SK-MEL-5 (cell line): Measurements from ENCODE around the gene FANCC. TPM values are rescaled to one million over a fixed set of nuclear protein-coding genes. Genes with fewer than 3 reads are reported as not detected.

ENCODE experiments used
- DNase-seq: peaks from one replicate; pipeline ENCODE4 v3.0.0-alpha.2; 2016; ENCODE audit warnings: low read depth, low spot score
- in situ Hi-C: cut with HindIII; loops from 2 replicates; pipeline ENCODE4 v1.10.0; 2016; ENCODE audit warnings: low sequenced_read_pairs, high pct_unique_total_duplicates, low pct_unique_long_range_greater_than_20kb
- small RNA-seq, 2 experiments: library from RNA; depleted of rRNA; stranded (forward); fragments of <200 nt; gene quantifications; one replicate each; pipeline ENCODE3, GENCODE V24; 2014
- total RNA-seq: library from RNA; depleted of rRNA; stranded (reverse); fragments of >200 nt; shearing (Covaris generic); gene quantifications from 2 replicates; pipeline ENCODE4 v1.2.3, GENCODE V29; 2014; rRNA removed

The FANCC gene
- total RNA-seq, 1 experiment from 2014 or later: 4.6 TPM

GRCh38 chr9:95065224-95065623, 252.3 kb downstream of the FANCC start:
- no peak for DNase-seq
- in situ Hi-C loops: no loop called here

DNA sequence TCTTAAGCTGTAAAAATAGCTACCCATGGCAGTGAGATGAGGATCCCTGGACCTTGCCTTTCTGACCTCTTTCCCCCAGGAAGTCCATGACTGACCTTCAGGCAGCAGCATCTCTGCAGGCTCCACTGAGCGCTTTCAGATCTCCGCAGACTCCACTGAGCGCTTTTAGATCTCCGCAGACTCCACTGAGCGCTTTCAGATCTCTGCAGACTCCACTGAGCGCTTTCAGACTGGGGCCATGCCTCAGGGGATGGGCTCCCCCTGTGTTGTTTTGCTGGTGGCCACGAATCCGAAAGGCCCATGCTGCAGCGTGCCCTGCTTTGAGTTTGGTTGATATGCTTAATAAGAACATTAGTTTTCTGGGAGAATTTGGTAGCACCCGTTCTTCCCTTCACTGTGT, 254.2 kb downstream of the FANCC start:
- DNase-seq: no peak
- in situ Hi-C loops: no loop called here

GRCh38 chr9:95062596-95063065, 254.9 kb downstream of the FANCC start:
- in situ Hi-C loops: no loop called here
- no peak for DNase-seq

- in situ Hi-C loops: no loop called here
- no peak for DNase-seq
Measured at GRCh38 chr9:95061916-95062595, 255.5 kb downstream of the FANCC start.

DNA sequence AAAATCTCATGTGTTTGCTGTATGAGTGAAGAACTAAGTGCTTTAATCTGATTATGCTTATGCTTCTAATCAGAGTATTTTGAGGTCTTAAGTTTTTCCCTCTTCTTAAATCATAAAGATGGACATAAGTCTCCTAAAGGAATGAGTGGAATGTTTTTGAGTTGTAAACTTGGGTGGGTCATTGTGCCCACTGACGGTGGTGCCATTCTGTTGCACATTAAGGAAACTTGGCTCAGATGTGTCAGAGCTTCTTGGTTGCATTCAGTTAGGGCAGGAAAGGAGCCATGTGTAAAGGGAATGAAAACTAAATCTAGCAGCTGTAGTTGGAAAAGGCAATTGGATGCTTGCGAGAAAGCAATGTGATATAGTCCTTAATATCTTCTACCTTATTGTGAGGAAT, 256.6 kb downstream of the FANCC start:
- DNase-seq: no peak
- in situ Hi-C loops: no loop called here

DNA sequence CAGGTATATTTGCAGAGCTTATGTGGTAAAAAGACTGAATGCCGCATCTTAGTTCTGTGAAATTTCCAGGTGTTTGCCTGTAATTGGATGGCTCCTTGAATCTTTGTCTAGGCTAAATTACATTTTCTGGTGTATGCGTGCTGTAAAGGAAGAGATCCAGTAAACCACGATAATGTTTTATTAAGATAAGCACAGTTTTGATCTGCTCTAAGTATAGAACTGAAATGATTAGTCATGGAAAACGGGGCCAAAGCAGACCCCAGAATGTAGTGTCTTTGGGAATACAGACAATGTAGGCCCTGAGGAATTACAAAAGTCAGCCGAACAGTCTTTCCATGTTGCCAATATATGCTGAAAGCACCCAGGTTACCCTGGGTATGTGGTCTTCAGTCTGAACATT, 257.3 kb downstream of the FANCC start:
- DNase-seq: no peak
- in situ Hi-C loops: no loop called here

DNA sequence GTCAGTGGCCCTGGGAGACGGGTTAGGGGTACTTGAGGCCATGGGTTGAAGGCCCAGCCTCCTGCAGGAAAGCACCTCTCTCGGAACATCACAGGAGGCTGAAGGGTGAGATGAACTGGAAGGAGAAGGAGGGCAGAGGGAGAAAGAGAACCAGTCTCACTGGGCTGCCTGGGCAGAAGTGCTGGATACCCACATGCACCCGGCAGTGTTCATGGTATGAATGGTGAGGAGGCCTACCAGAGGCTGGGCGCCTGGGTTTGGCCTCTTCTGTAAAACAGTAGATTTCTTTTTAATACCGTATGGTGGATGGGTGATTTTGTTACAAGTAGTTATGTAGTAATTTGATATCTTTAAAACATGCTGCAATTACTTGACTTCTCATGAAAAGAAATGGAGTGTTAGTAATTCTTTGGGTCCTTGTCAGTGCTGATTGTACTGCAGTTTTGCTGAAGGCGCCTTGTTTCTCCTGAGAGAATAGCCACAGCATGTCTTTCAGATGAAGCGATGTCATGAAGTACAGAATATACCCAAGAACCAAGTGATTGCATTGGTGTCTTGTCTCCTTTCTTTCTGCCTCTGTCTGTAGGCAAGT, 258.6 kb downstream of the FANCC start:
- no peak for DNase-seq
- in situ Hi-C loops: no loop called here

DNA sequence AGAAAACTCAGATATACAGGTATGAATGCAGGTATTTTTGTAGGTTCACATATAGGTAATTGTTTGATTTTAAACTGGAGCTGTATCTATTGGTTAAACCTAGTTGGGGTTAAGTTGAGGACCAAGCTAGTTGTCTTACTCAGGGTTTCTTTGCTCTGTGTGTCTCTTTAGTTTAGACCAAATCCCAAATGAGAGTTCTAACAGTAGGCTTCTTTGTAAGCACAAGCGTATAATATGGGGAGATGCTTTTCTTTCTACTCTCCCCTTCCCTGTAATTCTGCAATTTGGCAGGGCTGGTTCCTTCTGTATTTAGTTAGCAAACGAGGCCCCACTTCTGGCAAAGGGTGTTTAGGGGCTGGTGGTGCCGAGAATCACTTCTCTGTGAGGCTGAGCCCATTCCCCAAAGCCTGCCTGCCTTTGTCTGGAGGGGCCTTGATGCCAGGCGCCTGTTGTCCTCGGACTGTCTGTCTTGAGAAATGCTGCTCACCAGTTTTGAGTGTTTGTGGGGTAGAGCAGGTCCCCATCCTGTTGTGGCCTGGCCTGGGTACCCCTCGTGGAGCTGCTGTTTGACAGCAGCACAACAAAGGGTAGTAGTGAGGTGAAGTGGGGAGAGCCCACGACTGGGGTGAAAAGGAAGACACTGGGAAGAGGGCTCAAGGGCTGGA, 259.3 kb downstream of the FANCC start:
- DNase-seq: peak; percentile 23
- in situ Hi-C loops: no loop called here

GRCh38 chr9:95057101-95057500, 260.4 kb downstream of the FANCC start:
- in situ Hi-C loops: no loop called here
- no peak for DNase-seq

GRCh38 chr9:95055851-95056551, 261.5 kb downstream of the FANCC start:
- peak; percentile 23 for DNase-seq
- in situ Hi-C loops: no loop called here

DNA sequence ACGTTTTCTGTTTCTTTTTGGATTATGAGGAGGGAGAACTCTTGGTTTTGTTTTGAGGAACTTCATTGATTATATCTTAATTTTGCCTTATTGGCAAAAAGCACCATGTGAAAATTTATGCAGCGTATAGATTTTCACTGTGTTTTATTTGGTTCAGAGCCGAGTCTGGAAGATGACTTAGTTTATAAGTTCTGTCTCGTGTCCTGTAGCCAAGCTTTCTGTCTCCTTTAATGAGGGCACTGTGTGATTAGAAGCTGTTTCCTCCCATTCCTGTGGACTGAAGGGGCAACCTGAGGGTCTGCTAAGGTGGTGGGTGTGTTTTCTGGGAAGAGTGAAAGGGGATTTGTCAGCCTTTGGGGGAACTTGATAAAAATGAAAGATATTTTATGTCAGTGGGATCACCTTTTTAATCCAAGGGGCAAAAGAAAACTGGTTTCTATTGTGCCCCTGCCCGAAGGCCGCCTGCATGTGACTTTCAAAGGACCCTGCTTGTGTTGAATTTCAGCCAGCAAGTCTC, 262.1 kb downstream of the FANCC start:
- DNase-seq: no peak
- in situ Hi-C loops: no loop called here

GRCh38 chr9:95053611-95054570, 263.6 kb downstream of the FANCC start:
- no peak for DNase-seq
- in situ Hi-C loops: no loop called here

DNA sequence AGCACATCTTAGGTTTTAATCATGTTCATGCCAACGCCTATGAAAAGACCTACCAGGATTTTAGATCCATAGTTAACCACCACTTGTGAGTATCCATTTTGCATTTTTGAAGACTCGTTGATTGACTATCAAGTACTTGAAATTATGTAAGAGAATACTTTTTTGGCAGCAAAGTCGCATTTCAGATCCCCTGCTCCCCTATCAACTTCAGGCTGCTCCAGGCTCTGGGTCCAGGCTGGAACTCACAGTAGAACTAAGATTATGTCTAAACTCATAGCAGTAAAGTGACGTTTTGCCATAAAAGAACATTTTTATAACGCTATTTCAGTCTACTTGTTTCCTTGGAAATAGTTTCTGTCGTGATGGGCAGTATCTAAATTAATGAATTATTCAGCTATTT, 267.7 kb downstream of the FANCC start:
- no peak for DNase-seq
- in situ Hi-C loops: no loop called here

Small RNAs within 50 kb of the gene (small RNA-seq; reads per million reads assigned to genes)
- 0.81 to 63.2 reads per million in 2 experiments for gene MIR23B
- gene MIR27B: 4.9 to 4,640 reads per million in 2 experiments
- gene MIR3074: 0 reads per million in 2 experiments
- gene MIR6081: 0 reads per million in 2 experiments
- gene RNA5SP288: 15.7 to 16.9 reads per million in 2 experiments

Other genes with a start within 250 kb of the FANCC start
- gene PTCH1, start 199.3 kb upstream of the FANCC start, total RNA-seq: 3.8 and 9.1 TPM in 2 replicates